Measurements from ENCODE around the gene NHSL2.
"Not testable (repeated sequence)": the region's sequence is repeated elsewhere in the genome, so short reads cannot be mapped to it uniquely, and the experiment has no call there.

The NHSL2 gene

GRCh38 chrX:71910643-71910985, at the start of gene NHSL2:
TSS of gene NHSL2 (plus strand) at chrX:71910845.
- DNase-seq (ENCODE audit: low spot score), result peak; percentile 6

GRCh38 chrX:71867680-71868079, 43.0 kb upstream of the NHSL2 start:
- no peak for DNase-seq (ENCODE audit: low spot score)

- DNase-seq (ENCODE audit: low spot score), result not testable (repeated sequence)
These were observed 41.1 kb upstream of the NHSL2 start for GRCh38 chrX:71869566-71869965.

- no peak for DNase-seq (ENCODE audit: low spot score)
These were observed 40.2 kb upstream of the NHSL2 start for GRCh38 chrX:71870208-71871098.

GRCh38 chrX:71871367-71871766, 39.3 kb upstream of the NHSL2 start:
- DNase-seq (ENCODE audit: low spot score), result no peak

GRCh38 chrX:71872542-71873458, 37.8 kb upstream of the NHSL2 start:
- no peak for DNase-seq (ENCODE audit: low spot score)

GRCh38 chrX:71873459-71873833, 37.2 kb upstream of the NHSL2 start:
- DNase-seq (ENCODE audit: low spot score), result no peak

- DNase-seq (ENCODE audit: low spot score), result not testable (repeated sequence)
These were observed 33.8 kb upstream of the NHSL2 start for GRCh38 chrX:71876841-71877240.

- no peak for DNase-seq (ENCODE audit: low spot score)
These were observed 25.5 kb upstream of the NHSL2 start for GRCh38 chrX:71885099-71885498.

GRCh38 chrX:71895607-71896006, 15.0 kb upstream of the NHSL2 start:
- no peak for DNase-seq (ENCODE audit: low spot score)

- DNase-seq (ENCODE audit: low spot score), result no peak
These were observed 4.5 kb upstream of the NHSL2 start for GRCh38 chrX:71906144-71906543.

- DNase-seq (ENCODE audit: low spot score), result no peak
These were observed 2.3 kb upstream of the NHSL2 start for GRCh38 chrX:71908387-71908786.

GRCh38 chrX:71909956-71910355, 689 bp upstream of the NHSL2 start:
- DNase-seq (ENCODE audit: low spot score), result no peak

- DNase-seq (ENCODE audit: low spot score), result peak; percentile 4
These were observed 513 bp downstream of the NHSL2 start for GRCh38 chrX:71910986-71911730.

GRCh38 chrX:71911731-71912050, 1.0 kb downstream of the NHSL2 start:
- DNase-seq (ENCODE audit: low spot score), result no peak

- no peak for DNase-seq (ENCODE audit: low spot score)
These were observed 1.5 kb downstream of the NHSL2 start for GRCh38 chrX:71912156-71912555.

- no peak for DNase-seq (ENCODE audit: low spot score)
These were observed 2.7 kb downstream of the NHSL2 start for GRCh38 chrX:71913156-71913950.

- no peak for DNase-seq (ENCODE audit: low spot score)
These were observed 7.1 kb downstream of the NHSL2 start for GRCh38 chrX:71917621-71918343.

- DNase-seq (ENCODE audit: low spot score), result no peak
These were observed 8.8 kb downstream of the NHSL2 start for GRCh38 chrX:71919431-71919830.

GRCh38 chrX:71919886-71920285, 9.2 kb downstream of the NHSL2 start:
- DNase-seq (ENCODE audit: low spot score), result no peak

GRCh38 chrX:71922686-71923085, 12.0 kb downstream of the NHSL2 start:
- DNase-seq (ENCODE audit: low spot score), result no peak
